ENCODE results near the gene MT1H. TPM values are rescaled to one million over a fixed set of nuclear protein-coding genes. Genes with fewer than 3 reads are reported as not detected.
"Not testable (repeated sequence)": the region's sequence is repeated elsewhere in the genome, so short reads cannot be mapped to it uniquely, and the experiment has no call there.

MT1H gene
- total RNA-seq, result not detected

DNA sequence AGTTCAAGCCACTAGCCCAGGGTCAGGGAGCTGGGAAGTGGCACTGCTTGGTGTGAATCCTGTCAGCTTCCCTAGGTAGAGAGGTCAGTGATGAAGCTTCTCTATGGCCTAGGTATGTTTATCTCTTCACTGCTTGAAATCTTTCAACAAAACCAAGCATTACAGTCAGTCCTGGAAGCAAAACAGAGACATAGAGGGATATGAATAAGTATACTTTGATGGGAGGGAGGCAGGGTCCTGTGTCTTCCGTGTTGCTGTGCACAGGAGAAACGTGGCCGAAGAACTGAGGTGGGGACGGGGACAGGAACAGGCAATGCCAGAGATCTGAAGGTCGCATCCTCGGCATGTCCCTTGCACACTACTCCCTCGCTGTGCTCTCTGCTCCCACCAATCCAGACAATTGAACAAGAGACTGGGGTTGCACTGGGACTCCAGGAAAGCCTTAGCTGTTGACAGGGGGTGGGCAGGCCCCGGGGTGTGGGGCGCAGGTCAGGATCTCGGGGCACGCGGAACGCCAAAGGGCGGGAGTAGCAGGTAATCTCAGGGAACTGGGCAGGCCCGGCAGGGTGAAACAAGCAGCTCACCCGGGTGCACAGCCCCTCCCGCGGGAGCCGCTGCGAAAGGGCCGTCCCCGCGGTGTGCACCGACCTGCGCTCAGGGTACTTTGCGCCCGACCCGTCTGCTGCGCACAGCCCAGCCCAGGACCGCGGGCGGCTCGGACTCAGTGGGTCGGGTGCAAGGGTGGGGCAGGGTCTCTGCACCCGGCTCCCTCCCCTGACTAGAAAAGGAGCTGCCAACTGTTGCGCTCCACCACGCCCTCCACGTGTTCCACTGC is at the start of gene MT1H:
Gene MT1H, plus strand, starts transcription at position 810 of the 835 bp plus-strand sequence. CDS start 71 bp downstream, outside the sequence.
- Histone ChIP-seq H3K4me3 (no peak within 1 kb of the TSS), H3K27me3 (peaks cover 0 to 18% of the 10 kb centered on the region in 2 donors), H3K4me1 (no peaks in the 10 kb centered on the region), H3K36me3 (no peaks in the 10 kb centered on the region), H3K27ac (no peak within 1 kb of the TSS), H3K9me3 (no peaks in the 10 kb centered on the region)
- no peak for DNase-seq (ENCODE audit: low spot score in 2 of 2)
- intact Hi-C loops (cut with DNase I; ENCODE audit: low total_unique reads), result loop anchor here (10.0 kb wide), 1 partner anchor 1924 kb away; no protein-coding TSS in a partner anchor
- TF ChIP-seq, protein P1, sequence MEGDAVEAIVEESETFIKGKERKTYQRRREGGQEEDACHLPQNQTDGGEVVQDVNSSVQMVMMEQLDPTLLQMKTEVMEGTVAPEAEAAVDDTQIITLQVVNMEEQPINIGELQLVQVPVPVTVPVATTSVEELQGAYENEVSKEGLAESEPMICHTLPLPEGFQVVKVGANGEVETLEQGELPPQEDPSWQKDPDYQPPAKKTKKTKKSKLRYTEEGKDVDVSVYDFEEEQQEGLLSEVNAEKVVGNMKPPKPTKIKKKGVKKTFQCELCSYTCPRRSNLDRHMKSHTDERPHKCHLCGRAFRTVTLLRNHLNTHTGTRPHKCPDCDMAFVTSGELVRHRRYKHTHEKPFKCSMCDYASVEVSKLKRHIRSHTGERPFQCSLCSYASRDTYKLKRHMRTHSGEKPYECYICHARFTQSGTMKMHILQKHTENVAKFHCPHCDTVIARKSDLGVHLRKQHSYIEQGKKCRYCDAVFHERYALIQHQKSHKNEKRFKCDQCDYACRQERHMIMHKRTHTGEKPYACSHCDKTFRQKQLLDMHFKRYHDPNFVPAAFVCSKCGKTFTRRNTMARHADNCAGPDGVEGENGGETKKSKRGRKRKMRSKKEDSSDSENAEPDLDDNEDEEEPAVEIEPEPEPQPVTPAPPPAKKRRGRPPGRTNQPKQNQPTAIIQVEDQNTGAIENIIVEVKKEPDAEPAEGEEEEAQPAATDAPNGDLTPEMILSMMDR (IDR thresholded peaks at IDR 0.05), result no peak
- TF ChIP-seq POLR2A (IDR thresholded peaks at IDR 0.05) (no peak), POLR2AphosphoS5 (IDR thresholded peaks at IDR 0.05) (no peak)

- Histone ChIP-seq H3K4me1 (no peaks in the 10 kb centered on the region), H3K9me3 (no peaks in the 10 kb centered on the region), H3K27ac (no peak overlapping the region), H3K4me3 (no peak overlapping the region), H3K27me3 (no peaks in the 10 kb centered on the region), H3K36me3 (no peaks in the 10 kb centered on the region)
- TF ChIP-seq, protein P1 (IDR thresholded peaks at IDR 0.05), result no peak
- TF ChIP-seq POLR2AphosphoS5 (IDR thresholded peaks at IDR 0.05) (no peak), POLR2A (IDR thresholded peaks at IDR 0.05) (no peak)
- intact Hi-C loops (cut with DNase I; ENCODE audit: low total_unique reads), result no loop called here
- DNase-seq (ENCODE audit: low spot score in 2 of 2), result no peak
Observed at GRCh38 chr16:56620339-56620897, 49.2 kb upstream of the MT1H start.

DNA sequence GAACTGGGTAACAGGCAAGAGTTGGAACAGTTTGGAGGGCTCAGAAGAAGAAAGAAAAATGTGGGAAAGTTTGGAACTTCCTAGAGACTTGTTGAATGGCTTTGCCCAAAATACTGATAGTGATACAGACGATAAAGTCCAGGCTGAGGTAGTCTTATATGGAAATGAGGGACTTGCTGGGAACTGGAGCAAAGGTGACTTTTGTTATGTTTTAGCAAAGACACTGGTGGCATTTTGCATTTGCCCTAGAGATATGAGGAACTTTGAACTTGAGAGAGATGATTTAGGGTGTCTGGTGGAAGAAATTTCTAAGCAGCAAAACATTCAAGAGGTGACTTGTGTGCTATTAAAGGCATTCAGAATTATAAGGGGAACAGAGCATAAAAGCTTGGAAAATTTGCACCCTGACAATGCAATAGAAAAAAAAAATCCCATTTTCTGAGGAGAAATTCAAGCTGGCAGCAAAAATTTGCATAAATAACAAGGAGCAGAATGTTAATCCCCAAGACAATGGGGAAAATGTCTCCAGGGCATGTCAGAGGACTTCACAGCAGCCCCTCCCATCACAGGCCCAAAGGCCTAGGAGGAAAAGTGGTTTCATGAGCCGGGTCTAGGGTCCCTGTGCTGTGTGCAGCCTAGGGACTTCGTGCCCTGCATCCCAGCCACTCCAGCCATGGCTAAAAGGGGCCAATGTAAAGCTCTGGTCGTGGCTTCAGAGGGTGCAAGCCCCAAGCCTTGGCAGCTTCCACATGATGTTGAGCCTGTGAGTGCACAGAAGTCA is 47.8 kb upstream of the MT1H start:
- H3K4me3 ChIP-seq; H3K27ac ChIP-seq; H3K27me3 ChIP-seq; H3K9me3 ChIP-seq; H3K4me1 ChIP-seq; H3K36me3 ChIP-seq; intact Hi-C loops (cut with DNase I; ENCODE audit: low total_unique reads); DNase-seq (ENCODE audit: low spot score in 2 of 2): not testable (repeated sequence)

- H3K36me3 ChIP-seq; H3K4me3 ChIP-seq; H3K9me3 ChIP-seq; H3K27me3 ChIP-seq; H3K4me1 ChIP-seq; DNase-seq (ENCODE audit: low spot score in 2 of 2); H3K27ac ChIP-seq; intact Hi-C loops (cut with DNase I; ENCODE audit: low total_unique reads): not testable (repeated sequence)
Observed at GRCh38 chr16:56623184-56623583, 46.4 kb upstream of the MT1H start.

DNA sequence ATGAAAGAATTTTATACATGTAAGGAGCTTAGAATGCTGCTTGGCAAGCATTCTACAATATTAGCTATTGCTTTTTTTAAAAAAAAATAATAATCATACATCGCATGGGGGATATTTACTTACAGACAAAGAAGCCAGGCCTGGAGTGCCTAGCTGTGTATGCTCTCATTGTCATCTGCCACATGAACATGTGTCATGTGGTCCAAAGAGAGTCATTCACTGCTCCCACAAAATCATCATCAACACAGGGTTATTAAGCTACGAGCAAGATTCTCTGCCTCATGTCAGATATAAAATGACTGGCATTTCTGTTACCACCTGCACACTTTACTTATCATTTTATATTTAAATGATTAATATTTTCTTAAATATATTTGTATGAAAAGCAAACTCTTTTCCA is 46.0 kb upstream of the MT1H start:
- DNase-seq (ENCODE audit: low spot score in 2 of 2), result no peak
- no peak overlapping the region for H3K27ac ChIP-seq
- no peak for TF ChIP-seq POLR2A (IDR thresholded peaks at IDR 0.05)
- TF ChIP-seq, protein P1 (IDR thresholded peaks at IDR 0.05), result no peak
- no peak for TF ChIP-seq POLR2AphosphoS5 (IDR thresholded peaks at IDR 0.05)
- H3K4me3 ChIP-seq, result no peak overlapping the region
- H3K36me3 ChIP-seq, result no peaks in the 10 kb centered on the region
- intact Hi-C loops (cut with DNase I; ENCODE audit: low total_unique reads), result no loop called here
- H3K9me3 ChIP-seq, result no peaks in the 10 kb centered on the region
- no peaks in the 10 kb centered on the region for H3K4me1 ChIP-seq
- H3K27me3 ChIP-seq, result no peaks in the 10 kb centered on the region

All from breast epithelium (tissue), 4 donors.